GM21423 (cell line): Measurements from ENCODE around the gene SLC39A8.
"Not testable (repeated sequence)": the region's sequence is repeated elsewhere in the genome, so short reads cannot be mapped to it uniquely, and the experiment has no call there.

Source experiments
- ATAC-seq: cut with Tn5 transposase; IDR thresholded peaks from one replicate; pipeline ENCODE4 v1.9.1; 2021; ENCODE audit warnings: mild to moderate bottlenecking, moderate library complexity; ENCODE audit not compliant: unreplicated experiment

SLC39A8 gene

GRCh38 chr4:102244878-102245535 is 100.3 kb downstream of the SLC39A8 start:
- no peak for ATAC-seq

- not testable (repeated sequence) for ATAC-seq
Observed at GRCh38 chr4:102243296-102243695, 102.0 kb downstream of the SLC39A8 start.

GRCh38 chr4:102234243-102234838 is 110.9 kb downstream of the SLC39A8 start:
- no peak for ATAC-seq

- no peak for ATAC-seq
Observed at GRCh38 chr4:102230194-102230593, 115.1 kb downstream of the SLC39A8 start.

- no peak for ATAC-seq
Observed at GRCh38 chr4:102227388-102227787, 117.9 kb downstream of the SLC39A8 start.

GRCh38 chr4:102223461-102223860 is 121.8 kb downstream of the SLC39A8 start:
- ATAC-seq, result no peak

- no peak for ATAC-seq
Observed at GRCh38 chr4:102222838-102223409, 122.4 kb downstream of the SLC39A8 start.

- ATAC-seq, result no peak
Observed at GRCh38 chr4:102219129-102219528, 126.2 kb downstream of the SLC39A8 start.

- ATAC-seq, result no peak
Observed at GRCh38 chr4:102218656-102219055, 126.6 kb downstream of the SLC39A8 start.

- ATAC-seq, result no peak
Observed at GRCh38 chr4:102217775-102218355, 127.4 kb downstream of the SLC39A8 start.

GRCh38 chr4:102217345-102217744 is 127.9 kb downstream of the SLC39A8 start:
- no peak for ATAC-seq

- ATAC-seq, result no peak
Observed at GRCh38 chr4:102216666-102217065, 128.6 kb downstream of the SLC39A8 start.

GRCh38 chr4:102213031-102213430 is 132.3 kb downstream of the SLC39A8 start:
- ATAC-seq, result no peak
